ENCODE measurements around the gene NCEH1.
"Not testable (repeated sequence)": the region's sequence is repeated elsewhere in the genome, so short reads cannot be mapped to it uniquely, and the experiment has no call there.

Gene NCEH1, protein sequence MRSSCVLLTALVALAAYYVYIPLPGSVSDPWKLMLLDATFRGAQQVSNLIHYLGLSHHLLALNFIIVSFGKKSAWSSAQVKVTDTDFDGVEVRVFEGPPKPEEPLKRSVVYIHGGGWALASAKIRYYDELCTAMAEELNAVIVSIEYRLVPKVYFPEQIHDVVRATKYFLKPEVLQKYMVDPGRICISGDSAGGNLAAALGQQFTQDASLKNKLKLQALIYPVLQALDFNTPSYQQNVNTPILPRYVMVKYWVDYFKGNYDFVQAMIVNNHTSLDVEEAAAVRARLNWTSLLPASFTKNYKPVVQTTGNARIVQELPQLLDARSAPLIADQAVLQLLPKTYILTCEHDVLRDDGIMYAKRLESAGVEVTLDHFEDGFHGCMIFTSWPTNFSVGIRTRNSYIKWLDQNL

DNA sequence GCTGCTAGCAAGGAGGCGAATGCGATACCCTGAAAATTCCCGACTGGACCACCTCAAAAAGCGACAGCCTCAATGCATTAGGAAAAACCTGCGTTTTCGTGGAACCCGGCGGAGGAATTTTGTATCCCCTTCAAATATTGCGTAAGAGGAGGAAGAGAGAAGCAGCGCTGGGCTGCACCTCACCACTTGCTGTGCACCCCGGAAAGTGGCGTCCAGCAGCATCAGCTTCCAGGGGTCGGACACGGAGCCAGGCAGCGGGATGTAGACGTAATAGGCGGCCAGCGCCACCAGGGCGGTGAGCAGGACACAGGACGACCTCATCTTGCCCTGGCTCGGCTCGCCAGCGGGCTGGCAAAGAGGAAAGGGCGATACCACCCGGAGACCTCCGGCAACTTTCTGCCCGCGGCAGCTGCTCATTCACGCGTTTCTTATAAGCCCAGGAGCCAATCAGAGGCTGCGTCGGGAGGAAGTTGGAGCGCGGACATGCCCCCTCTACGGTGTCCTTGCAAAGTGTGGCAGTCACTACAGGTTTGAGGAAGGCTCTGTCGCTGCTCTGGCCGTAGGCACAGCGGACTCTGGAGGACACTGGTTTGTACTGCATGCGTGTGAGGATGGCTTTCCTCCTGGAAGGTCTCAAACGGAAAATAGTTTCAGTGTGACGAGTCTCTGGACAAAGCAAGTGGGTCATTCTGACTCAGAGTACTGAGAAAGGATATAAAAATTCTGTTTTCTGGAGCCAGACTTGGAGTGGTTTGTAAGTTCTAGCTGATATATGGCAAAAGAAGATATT is at the start of gene NCEH1:
Gene NCEH1 (minus strand): TSS at position 404 of the 790 bp plus-strand sequence. CDS start 83 bp downstream, at position 321.
- peak; percentile 56 to 59 for DNase-seq

DNA sequence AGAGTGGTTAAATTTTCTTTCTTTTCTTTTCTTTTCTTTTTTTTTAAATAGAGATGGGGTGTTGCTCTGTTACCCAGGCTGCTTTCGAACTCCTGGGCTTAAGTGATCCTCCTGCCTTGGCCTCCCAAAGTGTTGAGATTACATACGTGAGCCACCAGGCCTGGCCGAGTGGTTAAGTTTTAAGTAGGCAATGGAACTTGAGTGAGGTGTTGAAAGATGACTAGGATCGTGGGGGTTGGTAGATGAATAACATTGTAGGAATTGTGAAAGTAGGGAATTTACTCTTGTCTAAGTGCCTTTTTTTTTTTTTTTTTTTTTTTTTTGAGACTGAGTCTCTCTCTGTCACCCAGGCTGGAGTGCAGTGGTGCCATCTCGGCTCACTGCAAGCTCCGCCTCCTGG is 49.5 kb upstream of the NCEH1 start:
- DNase-seq = not testable (repeated sequence)

DNA sequence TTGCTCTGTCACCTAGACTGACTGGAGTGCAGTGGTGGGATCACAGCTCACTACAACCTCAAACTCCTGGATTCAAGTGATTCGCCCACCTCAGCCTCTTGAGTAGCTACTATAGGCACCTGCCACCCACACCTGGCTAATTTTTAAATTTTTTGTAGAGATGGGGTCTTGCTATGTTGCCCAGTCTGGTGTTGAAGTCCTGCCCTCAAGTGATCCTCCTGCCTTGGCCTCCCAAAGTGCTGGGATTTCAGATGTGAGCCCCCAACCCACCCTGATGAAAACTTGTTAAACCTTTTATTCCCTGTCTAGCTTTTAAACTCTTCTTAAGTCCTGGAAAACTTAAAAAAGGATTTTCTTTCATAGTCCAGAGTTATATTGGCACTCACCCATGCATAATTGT is 42.3 kb upstream of the NCEH1 start:
- no peak for DNase-seq

DNA sequence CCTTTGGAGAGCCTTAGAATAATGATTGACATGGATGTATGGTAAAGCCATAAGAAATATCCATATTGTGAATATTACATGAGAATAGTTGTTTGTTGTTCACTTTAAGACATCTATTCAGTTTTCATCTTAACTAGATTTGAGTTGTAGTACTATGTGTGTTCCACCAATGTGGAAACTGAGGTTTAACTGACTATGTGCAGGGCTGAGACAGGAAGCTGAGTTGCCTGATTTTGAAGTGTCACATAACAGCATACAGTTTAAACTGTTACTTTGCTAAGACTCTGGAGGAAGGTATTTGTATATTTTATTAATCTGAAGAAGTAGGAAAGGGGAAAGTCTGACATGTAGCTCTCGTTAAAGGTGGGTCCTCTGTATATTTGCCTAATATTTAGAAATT is 41.8 kb upstream of the NCEH1 start:
- DNase-seq = no peak

DNA sequence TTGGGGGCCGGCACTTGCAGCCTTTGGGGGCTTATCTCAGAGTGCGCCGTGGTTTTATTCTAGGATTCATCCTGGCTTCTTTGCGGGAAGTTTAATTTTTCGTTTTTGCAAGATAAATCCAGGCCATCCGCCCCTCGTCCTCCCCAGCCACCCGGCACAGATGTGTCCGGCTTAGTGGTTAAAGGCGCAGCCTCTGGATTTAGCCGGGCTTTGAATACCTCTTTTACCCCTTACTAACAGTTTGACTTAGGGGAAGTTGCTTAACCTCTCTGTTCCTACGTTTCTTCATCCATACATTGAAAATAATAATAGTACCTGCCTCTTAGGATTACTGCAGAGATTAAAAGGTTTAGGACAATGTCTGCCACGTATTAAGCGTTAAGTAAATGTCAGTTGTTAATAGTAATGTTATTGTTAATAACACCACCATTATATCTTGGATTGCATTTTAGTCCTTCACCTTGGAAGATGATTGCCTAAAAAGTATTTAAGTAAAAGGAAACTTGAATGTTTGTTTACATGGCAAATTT is 40.4 kb upstream of the NCEH1 start:
- DNase-seq = no peak

DNA sequence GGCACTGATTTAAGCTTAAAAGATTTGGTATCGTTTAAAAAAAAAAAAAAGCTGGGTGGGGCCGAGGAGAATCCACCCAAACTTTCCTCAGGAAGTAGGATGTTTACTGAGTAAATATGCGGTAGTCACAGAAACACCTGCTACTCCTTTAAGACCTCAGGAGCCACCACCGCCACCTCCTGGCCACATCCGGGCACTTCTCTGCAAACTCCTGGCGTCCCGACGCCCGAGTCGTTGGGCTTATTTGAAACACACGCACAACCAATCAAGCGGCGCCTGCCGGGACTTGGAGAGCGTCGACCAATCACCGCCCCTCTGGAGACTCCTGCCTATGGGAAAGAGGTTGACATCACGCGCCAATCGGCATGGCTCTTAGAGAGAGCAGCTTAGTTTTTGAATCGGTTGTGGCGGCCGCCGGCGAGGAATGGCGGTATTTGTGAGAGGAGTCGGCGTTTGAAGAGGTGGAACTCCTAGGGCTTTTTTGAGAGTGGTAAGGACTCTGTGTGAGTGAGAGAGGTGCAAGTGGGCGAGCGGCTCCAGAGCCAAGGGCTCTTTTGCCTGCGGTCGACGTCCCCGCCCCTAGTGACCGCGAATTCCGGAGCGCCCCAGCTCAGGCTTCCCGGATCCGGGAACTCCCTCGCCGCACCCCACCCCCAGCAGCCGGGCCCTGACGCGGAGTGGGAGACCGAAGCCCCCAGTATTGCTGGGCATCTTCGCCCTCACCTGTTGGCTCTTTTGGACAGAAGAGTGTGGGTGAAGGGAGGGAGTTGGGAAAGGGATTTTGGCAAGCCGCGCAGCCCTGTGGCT is 39.7 kb upstream of the NCEH1 start, which contains the start of gene ECT2:
Gene ECT2 (plus strand): TSS at position 359 of the 807 bp plus-strand sequence. CDS start 3,805 bp downstream, outside the sequence.
- DNase-seq = peak; percentile 91 to 96

DNA sequence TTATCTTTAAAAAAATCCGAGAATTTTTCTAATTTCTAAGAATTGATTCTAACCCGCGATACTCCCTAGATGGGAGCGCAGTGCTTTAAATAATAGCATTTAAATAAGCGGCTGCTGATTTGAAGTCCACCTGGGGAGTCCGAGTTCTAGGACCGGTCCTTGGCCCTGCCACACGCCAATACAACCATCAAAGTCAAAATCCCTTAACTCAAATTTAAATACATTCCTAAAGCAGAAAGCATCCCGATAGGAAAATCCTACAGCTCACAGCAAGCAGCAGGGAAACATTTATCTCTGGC is 39.2 kb upstream of the NCEH1 start:
- no peak for DNase-seq

DNA sequence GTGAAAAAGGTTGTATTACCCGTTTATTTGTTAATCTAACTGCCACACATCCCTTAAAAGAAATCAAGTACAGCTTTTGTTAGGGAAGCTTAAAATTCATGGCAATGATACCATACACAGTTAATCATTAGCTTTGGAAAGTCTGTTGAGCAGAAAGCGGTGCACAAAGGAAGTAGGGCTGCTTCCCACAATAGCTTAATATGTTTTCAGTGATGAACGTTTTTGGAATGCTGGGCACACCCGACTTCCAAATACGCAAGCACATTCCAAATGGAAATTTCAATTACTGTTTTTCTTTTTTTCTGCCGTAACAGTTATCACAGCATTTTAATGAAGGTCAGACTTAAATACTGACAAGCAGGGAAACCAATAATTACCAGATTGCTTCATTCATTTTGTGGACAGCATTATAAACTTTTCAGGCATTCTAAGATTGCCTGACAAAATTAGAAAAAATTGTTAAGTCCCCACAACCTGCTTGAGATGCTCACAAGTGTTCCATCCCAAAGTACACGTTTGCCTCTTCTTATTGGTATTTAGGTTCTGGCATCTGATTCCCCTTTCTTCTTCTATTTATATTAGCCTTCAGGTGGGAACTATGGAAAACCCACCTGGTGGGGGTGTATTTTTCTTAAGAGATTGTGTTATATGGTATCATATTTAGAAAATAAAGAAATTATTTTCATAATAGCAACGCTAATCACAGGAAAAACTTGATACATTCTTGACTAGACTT is 38.5 kb upstream of the NCEH1 start:
- DNase-seq = no peak

DNA sequence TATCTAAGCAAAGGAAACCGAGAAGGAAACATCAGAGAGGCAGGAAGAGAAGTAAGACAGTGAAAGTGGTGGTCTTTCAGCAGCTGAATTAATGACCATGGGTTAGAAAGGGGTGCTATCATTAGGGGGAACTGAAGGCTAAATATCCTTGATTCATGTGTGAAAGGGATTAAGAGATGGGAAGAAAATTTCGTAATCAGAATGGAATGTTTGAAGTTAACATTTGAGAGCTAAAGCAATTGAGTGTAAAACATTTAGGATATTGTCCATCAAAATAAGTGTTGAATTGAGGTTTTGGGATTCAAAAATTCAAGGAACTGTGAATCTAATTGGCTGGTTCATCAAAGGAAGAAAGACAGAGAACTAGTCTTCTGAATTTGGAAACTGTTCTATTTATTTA is 35.6 kb upstream of the NCEH1 start:
- no peak for DNase-seq

DNA sequence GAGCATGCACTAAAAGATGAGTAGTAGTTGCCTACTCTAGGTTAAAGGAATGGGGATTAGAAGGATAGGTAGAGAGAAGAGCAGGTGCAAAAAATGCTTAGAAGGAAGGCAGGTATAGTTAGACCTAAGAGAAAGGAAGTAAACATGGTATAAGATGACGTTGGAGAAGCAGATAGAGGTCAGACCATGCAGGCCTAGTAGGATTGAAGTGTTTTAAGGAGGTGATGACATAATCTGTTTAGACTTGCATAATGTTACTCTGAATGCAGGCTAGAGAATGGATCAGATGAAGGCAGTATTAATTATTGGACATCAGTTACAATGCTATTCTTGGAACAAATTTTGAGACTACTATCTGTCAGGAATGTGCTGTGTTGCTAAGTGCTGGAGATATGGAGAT is 28.6 kb upstream of the NCEH1 start:
- no peak for DNase-seq

DNA sequence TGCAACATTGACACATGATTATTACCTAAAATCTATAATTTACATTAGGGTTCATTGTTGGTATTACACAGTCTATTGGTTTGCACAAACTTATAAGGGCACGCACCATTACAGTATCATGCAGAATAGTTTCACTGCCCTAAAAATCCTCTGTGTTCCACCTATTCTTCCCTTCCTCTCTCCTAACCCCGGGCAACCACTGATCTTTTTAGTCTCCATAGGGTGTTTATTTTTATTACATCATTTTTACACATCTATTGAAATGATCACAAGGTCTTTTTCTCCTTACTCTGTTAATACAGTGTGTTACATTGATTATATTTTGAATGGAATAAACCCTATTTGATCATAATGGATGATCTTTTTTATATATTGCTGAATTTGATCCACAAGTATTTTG is 24.1 kb upstream of the NCEH1 start:
- DNase-seq = no peak

DNA sequence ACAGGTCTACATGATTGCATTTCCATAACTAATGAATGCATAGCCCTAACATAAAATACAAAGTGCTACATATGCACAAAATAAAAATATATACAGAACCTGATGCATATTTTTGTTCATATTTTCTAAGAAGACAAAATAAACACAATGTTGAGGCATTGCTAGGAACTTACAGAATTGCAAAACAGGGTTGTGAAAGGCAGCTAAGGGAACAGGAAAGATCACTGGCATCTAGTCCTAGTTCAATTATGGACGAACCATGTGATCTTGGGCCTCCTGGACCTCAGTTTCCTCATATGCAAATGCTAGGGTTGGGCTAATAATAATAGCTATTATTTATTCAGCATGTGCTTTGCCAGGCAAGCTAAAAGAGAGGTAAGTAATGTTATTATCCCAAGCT is 15.5 kb upstream of the NCEH1 start:
- DNase-seq = no peak

DNA sequence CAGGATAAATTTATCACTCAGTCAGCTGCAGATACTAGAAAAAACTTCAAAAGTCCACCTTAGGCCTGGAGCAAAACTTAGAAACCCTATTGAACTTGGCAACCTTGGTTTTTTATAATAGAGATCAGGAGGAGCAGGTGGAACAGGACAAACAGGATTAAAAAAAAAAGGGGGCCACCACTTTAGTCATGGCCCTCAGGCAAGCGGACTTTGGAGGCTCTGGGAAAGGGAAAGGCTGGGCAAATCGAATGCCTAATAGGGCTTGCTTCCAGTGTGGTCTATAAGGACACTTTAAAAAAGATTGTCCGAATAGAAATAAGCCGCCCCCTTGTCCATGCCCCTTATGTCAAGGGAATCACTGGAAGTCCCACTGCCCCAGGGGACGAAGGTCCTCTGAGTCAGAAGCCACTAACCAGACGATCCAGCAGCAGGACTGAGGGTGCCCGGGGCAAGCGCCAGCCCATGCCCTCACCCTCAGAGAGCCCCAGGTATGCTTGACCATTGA is 11.7 kb upstream of the NCEH1 start:
- DNase-seq = not testable (repeated sequence)

DNA sequence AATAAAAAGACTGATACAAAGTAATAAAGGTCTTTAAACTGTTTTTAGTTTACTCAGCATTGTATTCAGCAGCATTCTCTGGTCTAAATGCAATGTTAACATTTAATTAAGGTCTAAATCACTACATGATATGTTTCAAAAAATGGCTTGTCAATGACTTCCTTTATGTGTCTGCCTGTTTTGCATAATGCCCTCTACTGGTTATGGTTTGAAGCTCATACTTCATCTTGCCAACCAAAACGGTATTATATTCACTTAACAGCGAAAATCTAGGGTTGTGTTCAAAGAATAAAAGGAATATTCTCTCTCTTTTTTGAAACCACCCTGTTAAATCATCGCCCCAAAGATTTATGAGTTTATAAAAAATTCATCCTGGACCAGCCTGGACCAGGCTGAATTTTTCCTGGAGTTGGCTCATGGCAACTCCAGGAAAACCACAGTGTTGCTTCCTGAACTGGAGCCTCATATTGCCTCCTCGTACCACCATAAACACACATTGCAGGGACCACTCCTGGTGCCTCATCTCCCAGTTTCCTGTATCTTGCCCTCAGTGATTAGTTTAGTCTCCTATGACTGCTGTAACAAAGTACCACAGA is 6.7 kb upstream of the NCEH1 start:
- DNase-seq = no peak

DNA sequence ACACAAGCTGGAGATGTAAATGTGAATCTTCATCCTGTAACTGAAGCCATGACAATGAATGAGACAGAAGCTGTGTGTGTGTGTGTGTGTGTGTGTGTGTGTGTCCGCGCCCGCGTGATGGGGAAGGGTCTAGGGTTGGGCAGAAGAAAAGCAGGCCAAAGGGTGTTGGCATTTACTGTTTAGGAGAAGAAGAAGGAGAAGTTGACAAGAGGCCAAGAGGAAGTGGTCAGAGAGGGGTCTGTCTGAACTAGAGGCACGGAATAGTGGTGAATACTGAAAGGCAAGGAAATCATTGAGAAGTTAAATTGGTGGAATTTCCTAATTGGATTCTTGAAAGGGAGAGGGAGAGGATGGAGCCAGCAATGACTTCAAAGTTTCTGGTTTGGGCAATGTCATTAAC is 5.6 kb upstream of the NCEH1 start:
- no peak for DNase-seq

DNA sequence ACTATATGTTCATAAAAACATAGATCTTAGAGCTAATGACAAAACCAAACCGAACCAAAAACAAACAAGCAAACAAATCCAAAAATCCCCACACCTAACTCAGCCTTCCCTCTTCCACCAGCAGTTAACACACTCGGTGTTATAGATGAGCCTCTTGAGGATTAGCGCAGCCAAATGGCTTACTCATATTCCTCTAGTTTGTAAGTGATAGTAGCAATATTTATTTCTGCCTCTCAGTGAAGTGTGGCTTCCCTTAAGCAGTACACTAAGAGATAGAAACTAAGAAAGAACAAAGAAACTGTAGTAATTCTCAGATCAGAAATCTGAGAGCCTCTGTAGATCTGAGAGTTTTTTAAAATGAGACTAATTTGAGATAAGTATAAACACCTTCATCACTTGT is 2.4 kb upstream of the NCEH1 start:
- no peak for DNase-seq

DNA sequence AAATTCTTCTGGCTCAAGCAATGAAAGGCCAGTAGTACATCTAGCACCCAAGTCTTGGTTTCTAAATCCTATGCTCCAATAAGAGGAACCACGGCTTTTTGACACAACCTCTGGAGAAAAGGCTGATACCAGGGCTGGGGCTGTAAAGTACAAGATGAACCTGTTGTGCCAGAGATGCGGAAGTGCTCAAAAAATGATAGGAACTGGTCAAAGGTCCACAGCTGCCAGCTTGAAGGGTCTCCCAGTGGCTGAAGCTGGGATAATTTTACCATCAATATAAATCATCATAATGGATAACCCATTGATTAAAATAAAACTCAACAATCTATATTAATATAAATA is 558 bp upstream of the NCEH1 start:
- DNase-seq = no peak

DNA sequence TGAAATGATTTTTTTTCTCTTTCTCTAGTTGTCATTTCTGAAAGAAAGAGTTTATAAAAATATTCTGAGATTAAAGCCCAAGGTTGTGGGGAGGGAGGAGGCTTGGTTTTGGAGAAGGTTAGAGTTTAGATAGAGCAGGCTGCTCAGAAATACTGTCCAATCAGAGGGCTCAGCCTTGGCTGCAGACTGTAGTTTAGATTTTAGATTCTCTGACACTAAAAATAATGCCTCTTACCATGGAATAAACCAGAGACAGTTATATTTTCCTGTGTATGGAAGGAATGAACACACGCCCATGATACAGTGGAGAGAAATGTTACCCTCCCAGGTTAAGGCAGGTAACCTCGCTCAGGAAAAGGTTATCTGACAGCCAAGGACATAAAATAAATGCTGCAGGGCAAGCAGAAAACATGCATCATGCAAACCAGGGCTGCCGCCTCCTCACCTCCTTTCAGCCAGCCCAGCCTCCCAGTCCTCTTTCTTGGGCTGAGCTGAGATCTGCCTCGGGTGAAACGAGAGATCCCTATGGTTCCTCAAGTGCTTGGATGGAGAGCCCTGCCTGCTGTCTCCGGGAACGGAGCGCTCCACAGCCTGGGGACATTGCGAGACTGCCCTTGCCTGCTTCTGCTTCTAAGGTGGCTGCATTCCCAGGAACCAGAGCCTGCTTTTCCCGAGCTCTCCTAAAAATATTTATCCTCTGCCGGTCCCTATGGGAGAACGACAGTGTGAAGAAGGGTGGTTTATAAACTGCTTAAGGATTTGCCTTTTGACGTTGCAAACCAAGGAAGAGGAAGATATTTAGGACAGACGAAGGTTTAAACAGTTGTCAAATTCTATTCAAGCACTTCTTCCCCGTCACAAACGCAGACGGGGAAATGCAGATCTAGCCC is 848 bp downstream of the NCEH1 start:
- peak; percentile 1 to 4 for DNase-seq

DNA sequence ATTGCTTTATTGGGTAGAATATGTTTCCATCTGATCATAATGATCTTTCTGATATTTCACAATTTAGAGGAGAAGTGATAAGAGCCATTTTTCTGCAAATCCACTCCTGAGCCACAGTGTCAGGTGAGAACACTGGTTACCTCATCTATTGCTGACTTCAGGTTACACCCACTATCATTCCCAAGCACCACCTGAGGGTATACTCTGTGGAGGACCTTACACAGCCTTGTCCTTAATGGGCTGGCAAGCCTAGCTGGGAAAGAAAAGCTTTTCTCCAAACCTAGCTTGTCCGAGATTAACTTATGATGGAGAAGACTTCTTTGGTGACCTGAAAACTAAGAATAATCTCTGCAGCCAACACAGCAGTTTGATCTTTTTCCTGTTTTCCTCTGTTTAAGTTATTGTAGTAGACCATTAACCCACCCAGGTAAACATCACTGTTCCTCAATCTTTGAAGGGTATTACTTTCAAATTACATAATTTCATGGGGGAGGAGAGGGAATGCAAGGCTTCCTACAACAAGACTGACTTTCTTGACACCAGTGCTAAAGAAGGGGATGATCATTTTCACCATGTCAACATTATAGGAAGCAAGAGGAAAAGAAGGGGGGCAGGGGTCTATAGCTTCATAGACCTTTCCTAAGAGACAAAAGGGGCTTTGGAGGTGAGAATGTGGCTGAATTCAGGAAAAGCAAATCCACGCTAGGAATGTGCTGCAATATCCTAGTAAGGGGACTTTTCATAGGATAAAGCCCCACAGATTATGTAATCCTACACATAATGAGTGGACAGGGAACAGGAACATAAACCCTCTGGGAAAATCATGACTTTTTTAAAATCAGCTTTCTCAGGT is 1.7 kb downstream of the NCEH1 start:
- DNase-seq = no peak

DNA sequence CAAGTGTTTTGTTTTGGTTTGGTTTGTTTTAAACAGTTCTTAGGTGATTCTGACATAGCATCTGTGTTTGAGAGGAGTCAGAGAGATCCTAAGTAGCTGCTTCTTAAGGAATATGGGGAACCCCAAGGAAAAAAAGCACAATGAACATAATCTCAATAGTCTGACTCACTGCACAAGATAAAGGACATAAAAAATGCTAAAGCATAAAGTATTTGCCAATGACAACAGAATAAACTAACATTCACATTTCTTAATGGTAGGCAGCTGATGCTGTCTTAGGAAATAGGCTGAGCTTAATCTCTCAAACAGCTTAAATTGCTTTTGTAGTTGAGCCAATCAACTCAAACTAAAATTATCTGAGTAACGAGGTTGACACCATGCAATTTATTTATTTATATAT is 2.9 kb downstream of the NCEH1 start:
- DNase-seq = no peak
